ENCODE data around the gene MOB3B. TPM values are rescaled to one million over a fixed set of nuclear protein-coding genes. Genes with fewer than 3 reads are reported as not detected.

MOB3B gene
- total and polyA plus RNA-seq, 10 of the 15 experiments (the other 5 are each of a cell fraction or from before 2014, with no cell fraction given) = 0.44 to 2.7 (median 0.91) TPM

GRCh38 chr9:27445057-27445595, 84.5 kb downstream of the MOB3B start:
- H3K36me3 ChIP-seq (ENCODE audit: control insufficient read depth in 2 of 2, insufficient read depth in 2 of 2, low read length in 1 of 2) = no peaks in the 10 kb centered on the region
- 71% methylated on average over 5 of the region's 5 CpGs for WGBS (ENCODE audit: insufficient coverage, insufficient replicate concordance, low lambda C conversion rate, missing lambda C conversion rate)
- ChIA-PET SMC1A (ENCODE audit: uncharacterized antibody, unreplicated experiment) (interaction anchor here (1.2 to 1.7 kb wide), 3 partner anchors 31 to 54 kb away, joined by 3 to 5 read pairs (median 3); no protein-coding TSS in a partner anchor), RAD21 (ENCODE audit: unreplicated experiment) (interaction anchor here (1.0 kb wide), 1 partner anchor 78 kb away, joined by 3 read pairs; no protein-coding TSS in a partner anchor), CTCF (interaction anchor here (1.2 to 1.4 kb wide), 3 partner anchors 9 to 91 kb away, joined by 3 to 5 read pairs (median 3); partner anchors contain the start of gene MOB3B), POLR2A (interaction anchor here (0.5 kb wide), 1 partner anchor 110 kb away, joined by 4 read pairs; no protein-coding TSS in a partner anchor)
- no peak overlapping the region for H2AFZ ChIP-seq (ENCODE audit: control insufficient read depth, low read depth, low read length)
- H3K9me3 ChIP-seq (replicated peaks; ENCODE audit: control insufficient read depth, insufficient read depth, low read length) = peaks cover 3% of the 10 kb centered on the region; the same call in 2 of the 3 replicates
- no peak for TF ChIP-seq CEBPB (IDR thresholded peaks at IDR 0.05; ENCODE audit: borderline replicate concordance in 1 of 2, low read depth in 2 of 2, low read length in 2 of 2)
- TF ChIP-seq MTA3 (IDR thresholded peaks at IDR 0.05; ENCODE audit: borderline replicate concordance, low read length) = no peak
- TF ChIP-seq NFYA (IDR thresholded peaks at IDR 0.05; ENCODE audit: borderline replicate concordance, low read depth, low read length) = no peak
- no peak for TF ChIP-seq SIN3A (IDR thresholded peaks at IDR 0.05; ENCODE audit: low read depth, low read length)
- no peak for TF ChIP-seq ZBTB4 (CRISPR knock-in tag; IDR thresholded peaks at IDR 0.05)
- TF ChIP-seq SMC3 (IDR thresholded peaks at IDR 0.05; ENCODE audit: borderline replicate concordance, low read length) = no peak
- no peak for TF ChIP-seq BMI1 (IDR thresholded peaks at IDR 0.05; ENCODE audit: borderline replicate concordance)
- TF ChIP-seq JUNB (IDR thresholded peaks at IDR 0.05) = no peak
- no peak for TF ChIP-seq ATF2 (IDR thresholded peaks at IDR 0.05; ENCODE audit: low read length)
- no peak overlapping the region for H3K4me3 ChIP-seq
- H3K4me2 ChIP-seq (ENCODE audit: control insufficient read depth, insufficient read depth) = no peak overlapping the region
- no peak overlapping the region for H3K9ac ChIP-seq (ENCODE audit: control insufficient read depth, insufficient read depth, low read length)
- BruUV-seq (replicated peaks) = no TSS peak
- peaks cover 9% of the 10 kb centered on the region for H3K4me1 ChIP-seq (ENCODE audit: control insufficient read depth, insufficient read depth, low read length)
- intact Hi-C loops (cut with micrococcal nuclease; ENCODE audit: unreplicated experiment) = loop anchor here (5.0 kb wide), 1 partner anchor 78 kb away; no protein-coding TSS in a partner anchor
- no peaks in the 10 kb centered on the region for H4K20me1 ChIP-seq (ENCODE audit: control insufficient read depth, insufficient read depth)
- no peaks in the 10 kb centered on the region for H3K79me2 ChIP-seq (ENCODE audit: control insufficient read depth, insufficient read depth, low read length)
- H3K27ac ChIP-seq (ENCODE audit: control insufficient read depth, insufficient read depth) = no peak overlapping the region
- in situ Hi-C loops (cut with MboI) = no loop called here
- ATAC-seq (no peak), DNase-seq (ENCODE audit: low read depth, low spot score) (no peak), FAIRE-seq (no peak)
- H3K27me3 ChIP-seq (replicated peaks in 1 of 2; ENCODE audit: control insufficient read depth in 2 of 2, insufficient read depth in 2 of 2, low read length in 1 of 2) = no peaks in the 10 kb centered on the region

Data from GM12878 (cell line).